ENCODE data around the gene NEAT1.
"Not testable (repeated sequence)": the region's sequence is repeated elsewhere in the genome, so short reads cannot be mapped to it uniquely, and the experiment has no call there.

Gene NEAT1

DNA sequence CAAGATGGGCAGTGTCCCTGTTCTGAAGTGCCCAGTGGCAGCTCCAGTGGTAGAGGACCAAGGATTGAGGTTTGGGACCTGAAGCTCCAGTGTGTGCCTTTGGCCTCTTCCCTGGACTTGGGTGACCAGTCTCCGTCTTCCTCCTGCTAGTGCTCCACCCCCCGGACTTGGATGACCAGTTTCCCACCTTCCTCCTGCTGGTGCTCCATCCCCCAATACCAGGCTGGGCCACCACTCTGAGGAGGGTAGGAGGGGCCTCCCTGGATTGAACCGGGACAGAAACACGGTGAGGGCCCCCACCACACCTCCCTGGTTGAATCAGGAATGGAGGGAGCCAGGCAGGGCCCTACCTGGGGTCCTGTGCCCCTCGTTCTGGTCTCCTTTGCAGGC is 10.9 kb upstream of the NEAT1 start:
- DNase-seq: no peak

- DNase-seq: no peak
These were observed 10.1 kb upstream of the NEAT1 start for GRCh38 chr11:65412271-65413076.

- not testable (repeated sequence) for DNase-seq
These were observed 9.4 kb upstream of the NEAT1 start for GRCh38 chr11:65413077-65413664.

GRCh38 chr11:65414776-65415498 is 7.7 kb upstream of the NEAT1 start:
- DNase-seq: no peak

DNA sequence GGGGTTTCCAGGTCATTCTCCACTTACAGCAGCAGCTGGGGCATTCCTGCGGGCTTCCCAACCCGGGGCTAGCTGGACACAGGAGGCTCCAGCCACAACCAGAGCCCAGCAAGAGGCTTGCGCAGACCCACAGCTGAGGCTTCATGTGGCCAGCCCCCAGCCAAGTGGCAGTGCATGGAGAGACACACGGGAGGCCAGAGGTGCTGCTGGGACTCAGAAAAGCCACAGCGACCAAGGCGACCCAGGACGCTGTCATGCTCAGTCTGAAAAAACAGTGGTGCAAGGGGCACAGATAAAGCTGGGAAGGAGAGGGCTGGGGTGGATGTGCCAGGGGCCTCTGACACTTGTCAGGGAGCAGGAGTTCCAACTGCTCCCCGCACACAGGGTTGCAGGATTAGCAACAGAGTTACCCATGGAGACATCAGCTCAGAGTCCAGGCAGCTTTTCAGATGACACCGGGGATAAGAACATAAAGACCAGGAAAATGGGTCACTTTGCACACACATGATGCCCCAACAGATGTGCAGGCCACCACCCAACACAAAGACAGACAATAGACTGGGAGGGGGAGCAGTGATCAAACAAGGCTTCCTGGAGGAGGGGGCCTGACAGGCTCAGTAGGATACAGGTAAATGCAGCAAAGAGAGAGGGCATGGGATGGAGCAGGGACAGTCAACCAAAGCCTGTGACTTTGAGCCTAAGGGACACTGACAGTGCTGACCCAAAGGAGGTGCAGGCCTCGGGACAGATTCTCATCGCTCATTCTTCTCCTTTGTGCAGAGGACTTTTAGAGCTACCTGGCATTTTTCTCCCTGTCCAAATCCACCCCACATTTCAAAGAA is 6.9 kb upstream of the NEAT1 start:
- no peak for DNase-seq

- DNase-seq: peak; percentile 96
These were observed 6.2 kb upstream of the NEAT1 start for GRCh38 chr11:65416341-65416824.

- peak; percentile 49 for DNase-seq
These were observed 5.5 kb upstream of the NEAT1 start for GRCh38 chr11:65416841-65417701.

DNA sequence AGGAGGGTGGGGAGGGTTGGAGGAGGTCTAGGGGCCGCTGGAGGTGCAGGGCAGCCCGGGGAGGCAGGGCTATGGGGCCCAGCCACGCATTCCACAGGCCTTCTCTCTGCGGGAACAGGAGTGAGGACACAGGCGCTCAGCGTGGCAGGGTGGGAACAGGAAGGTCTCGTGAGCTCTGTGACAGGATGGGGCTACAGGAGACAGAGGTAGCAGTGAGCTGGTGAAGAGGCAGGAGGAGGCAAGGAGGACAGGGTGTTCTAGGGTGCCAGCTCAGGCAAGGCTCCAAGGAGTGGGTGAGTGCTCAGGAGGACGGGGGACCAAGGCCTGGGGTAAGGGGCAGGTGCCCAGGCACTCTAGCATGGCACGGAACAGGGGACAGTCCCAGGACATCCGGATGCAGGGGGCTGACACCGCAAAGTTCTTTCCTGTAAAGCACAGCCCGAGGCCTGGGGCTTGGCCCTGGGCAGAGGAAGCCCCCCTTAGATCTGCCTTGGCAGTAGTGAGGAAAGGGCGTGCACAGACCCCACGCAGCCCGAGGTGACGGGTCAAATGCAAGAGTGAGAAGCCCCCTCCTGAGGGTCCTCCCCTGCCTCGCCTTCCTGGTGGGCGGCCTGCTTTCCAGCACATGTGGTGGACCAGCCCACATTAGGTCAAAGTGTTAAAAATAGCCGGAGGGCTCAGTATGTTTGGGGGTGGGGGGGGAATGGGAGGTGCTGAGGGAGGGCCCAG is 4.7 kb upstream of the NEAT1 start:
- peak; percentile 55 for DNase-seq

- DNase-seq: no peak
These were observed 4.2 kb upstream of the NEAT1 start for GRCh38 chr11:65418431-65418680.

DNA sequence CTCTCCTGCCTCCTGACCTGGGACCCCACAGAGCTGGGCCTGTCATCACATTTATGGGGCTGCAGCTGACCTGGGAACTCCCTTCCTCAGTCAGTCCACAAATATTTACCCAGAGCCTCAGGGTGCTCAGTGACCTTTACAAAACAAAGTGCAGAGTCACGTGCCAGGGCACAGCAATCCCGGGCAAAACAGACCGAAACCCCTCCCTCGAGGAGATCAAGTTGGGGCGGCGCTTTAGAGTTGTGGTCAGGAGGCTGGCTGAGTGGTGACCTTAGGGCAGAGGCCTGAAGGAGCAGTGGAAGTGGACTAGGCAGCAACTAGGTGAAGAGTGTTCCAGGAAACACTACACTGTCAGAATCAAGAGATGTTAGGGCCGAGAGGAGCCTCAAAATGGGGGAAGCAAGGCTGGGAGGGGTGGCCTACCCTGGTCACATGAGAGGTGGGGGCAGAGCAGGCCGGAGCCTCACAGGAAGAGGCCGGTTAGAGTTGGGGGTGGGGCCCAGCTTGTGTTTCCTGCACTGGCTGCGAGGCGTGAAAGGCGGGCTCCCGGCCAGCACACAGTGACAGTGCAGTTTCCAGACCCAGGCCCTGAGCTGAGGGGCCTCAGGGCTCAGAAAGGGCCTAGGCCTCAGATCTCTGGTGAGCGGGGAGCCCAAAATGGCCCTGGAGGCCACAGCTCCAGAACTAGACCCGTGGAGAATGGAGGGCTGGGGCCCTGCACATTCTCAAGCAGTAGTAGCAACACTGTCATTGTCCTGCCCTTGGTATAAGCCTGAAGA is 3.7 kb upstream of the NEAT1 start:
- DNase-seq: peak; percentile 95

DNA sequence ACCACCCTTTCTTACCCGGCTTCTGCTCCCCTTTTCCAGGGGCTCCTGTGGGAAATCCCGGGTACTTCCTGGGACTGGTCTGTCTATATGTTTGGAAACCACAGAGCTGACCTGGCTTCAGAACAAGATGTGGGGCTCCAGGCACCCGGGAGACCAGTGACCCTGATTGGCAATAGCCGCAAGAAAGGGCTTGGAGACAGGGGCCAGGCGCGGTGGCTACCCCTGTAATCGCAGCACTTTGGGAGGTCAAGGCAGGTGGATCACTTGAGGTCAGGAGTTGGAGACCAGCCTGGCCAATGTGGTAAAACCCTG is 3.2 kb upstream of the NEAT1 start:
- no peak for DNase-seq

GRCh38 chr11:65419772-65420481 is 2.7 kb upstream of the NEAT1 start:
- DNase-seq: peak; percentile 77

- peak; percentile 18 for DNase-seq
These were observed 2.1 kb upstream of the NEAT1 start for GRCh38 chr11:65420506-65420905.

DNA sequence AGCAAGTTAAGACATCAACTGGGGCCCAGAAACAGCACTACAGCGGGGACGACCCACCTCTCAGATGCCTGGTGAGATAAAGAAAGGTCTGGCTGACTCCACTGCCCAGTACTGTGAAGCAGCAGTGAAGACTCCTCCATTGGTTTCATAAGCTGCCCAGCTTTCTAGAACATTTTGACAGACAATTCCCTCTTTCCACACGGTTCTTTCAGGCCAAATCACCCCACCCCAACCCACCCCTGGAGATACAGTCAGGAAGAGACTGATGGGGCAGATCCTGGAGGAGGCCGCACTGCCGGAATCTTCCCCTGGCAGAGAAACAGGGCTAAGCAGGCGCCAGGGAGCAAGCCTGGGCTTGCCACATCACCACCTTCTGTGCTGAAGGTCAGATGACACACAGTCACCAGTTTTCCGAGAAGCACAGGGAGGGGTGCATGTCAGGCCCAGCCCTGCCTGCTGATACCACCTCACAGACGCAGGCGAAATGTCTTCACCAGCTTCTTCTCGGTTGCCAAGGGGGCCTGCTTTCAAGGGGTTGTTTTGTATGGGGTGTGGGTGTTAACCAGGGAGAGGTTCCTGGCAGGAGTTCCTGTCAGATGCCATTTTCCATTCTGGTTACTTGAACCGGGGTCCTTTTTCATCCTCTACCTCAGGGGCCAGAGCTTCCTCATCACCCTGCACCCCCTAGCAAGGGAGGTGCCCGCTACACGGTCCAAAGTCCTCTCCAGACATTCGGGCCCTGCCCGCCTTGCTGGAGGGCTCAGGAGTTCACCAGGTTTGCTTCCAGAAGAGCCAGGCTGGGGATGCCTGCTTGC is 1.4 kb upstream of the NEAT1 start:
- peak; percentile 92 for DNase-seq

DNA sequence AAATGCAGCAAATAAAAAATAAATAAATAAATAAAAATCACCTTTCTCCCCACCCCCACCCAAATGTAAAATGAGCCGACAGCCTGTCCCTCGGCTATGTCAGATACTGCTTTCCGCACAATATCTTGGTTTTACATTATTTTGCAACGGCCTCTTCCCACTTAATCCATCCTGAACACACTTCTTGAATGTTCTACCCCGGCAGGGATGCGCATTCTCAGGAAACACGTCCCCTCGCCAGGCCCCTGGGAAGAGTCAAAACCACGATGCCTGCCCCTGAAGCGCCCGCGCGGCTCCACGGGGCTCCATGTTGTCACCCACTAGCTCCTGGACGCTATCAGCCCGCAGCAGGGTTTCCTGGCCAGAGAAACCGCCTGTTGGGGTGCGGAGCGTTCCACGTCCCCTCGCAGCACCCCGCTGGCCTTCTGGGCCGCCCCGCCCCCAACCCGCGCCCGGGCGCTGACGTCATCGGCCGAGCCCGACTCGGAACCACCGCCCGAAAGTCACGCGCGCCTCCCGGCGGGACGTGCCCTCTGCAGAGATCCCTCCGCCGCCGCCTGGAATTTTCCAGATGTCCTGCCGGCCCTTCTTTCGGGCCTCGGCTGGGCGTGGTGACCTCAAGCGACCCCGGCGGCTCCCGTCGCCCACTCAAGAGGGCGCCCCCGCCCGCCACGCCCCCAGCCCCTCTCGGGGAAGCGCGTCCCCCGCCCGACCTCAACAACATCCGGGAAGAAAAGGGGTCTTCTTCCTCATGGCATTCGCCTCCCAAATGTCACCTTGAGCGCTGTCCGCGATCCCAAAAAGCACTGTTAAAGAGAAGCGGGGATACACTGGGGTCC is 585 bp upstream of the NEAT1 start:
- DNase-seq: peak; percentile 98

DNA sequence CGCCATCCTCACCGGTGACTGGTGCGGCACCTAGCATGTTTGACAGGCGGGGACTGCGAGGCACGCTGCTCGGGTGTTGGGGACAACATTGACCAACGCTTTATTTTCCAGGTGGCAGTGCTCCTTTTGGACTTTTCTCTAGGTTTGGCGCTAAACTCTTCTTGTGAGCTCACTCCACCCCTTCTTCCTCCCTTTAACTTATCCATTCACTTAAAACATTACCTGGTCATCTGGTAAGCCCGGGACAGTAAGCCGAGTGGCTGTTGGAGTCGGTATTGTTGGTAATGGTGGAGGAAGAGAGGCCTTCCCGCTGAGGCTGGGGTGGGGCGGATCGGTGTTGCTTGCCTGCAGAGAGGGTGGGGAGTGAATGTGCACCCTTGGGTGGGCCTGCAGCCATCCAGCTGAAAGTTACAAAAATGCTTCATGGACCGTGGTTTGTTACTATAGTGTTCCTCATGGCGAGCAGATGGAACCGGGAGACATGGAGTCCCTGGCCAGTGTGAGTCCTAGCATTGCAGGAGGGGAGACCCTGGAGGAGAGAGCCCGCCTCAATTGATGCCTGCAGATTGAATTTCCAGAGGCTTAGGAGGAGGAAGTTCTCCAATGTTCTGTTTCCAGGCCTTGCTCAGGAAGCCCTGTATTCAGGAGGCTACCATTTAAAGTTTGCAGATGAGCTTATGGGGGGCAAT is 1.1 kb downstream of the NEAT1 start:
- peak; percentile 51 for DNase-seq
